HG03432 (cell line): ENCODE results near the gene CCDC88C.
A peak's percentile ranks its signal among the peaks of the same experiment; 100 is the strongest.

Experiments used
- ATAC-seq: cut with Tn5 transposase; IDR thresholded peaks from one replicate; pipeline ENCODE4 v1.9.1; 2021; ENCODE audit warnings: mild to moderate bottlenecking, moderate library complexity; ENCODE audit not compliant: unreplicated experiment

Gene CCDC88C

GRCh38 chr14:91313852-91314251 is 103.8 kb downstream of the CCDC88C start:
- no peak for ATAC-seq

- no peak for ATAC-seq
Observed at GRCh38 chr14:91313154-91313850, 104.3 kb downstream of the CCDC88C start.

DNA sequence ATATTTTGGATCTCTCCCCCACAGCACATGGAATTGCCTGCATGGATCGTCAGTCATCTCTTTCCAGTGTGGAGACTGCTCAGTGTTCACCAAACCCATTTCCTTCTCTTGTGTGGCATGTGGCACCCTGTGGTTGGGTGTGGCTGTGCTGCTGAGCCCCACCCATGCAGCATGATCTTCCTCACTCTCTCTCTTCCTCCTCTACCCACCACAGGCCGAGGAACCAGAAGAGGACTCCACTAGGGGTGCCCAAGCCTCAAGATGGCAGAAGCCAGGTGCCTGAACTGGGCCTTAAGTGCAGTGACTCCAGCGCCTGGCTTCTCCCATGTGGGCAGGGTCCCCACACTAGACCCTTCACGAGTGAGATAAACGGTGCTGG is 106.3 kb downstream of the CCDC88C start:
- ATAC-seq, result no peak

DNA sequence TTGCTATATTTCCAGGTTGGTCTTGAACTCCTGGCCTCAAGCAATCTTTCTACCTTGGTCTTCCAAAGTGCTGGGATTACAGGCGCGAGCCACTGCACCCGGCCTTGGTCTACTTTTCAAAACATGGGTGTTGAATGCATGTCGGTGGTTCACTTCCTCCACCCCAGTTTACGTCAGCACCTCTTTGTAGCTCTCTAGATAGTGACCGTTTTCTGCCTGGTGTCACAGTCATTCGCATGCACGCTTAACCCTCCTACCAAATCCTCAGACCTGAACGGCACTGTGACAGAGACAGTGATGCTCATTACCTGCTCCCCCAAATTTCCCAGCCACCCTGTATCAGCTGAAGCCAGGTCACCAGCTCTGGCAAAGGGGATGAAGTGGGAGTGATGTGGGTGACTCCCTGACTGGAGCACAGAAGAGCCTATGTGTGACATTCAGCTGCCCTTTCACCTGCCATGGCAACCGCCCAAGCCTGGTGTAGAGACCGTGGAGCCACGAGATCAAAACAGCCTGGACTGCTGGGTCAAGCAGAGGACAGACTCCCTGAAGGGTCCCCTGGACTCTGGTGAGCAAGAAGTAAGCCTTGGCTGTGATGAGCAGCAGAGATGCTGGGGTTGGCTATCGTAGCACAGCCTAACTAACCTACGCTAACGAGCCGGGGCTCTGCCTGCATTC is 106.9 kb downstream of the CCDC88C start:
- ATAC-seq, result no peak

DNA sequence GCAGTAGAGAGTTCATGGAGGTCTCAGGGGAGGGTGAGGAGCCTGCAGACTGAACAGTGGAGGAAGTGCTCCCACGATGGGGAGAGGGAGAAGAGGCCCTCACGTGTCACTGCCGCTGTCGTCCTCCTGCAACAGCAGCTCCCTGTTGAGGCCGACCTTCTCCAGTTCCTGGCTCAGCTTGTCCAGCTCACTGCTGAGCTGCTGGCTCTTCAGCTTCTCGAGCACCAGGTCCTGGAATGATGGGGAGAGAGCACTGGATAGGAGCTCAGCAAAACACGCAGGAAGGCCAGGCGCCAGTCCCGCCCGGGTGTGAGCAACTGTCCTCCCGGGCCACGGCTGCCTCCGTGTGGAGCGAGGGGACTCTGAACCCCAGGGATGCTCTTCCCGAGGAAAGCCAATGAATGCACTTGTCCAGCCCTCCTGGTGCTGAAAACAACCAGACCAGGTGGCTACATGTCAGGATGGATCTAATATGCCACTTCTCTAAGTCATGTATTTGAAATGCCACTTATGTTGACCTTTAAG is 107.8 kb downstream of the CCDC88C start:
- no peak for ATAC-seq

GRCh38 chr14:91308337-91308736 is 109.3 kb downstream of the CCDC88C start:
- ATAC-seq, result no peak

- ATAC-seq, result no peak
Observed at GRCh38 chr14:91307652-91308051, 110.0 kb downstream of the CCDC88C start.

DNA sequence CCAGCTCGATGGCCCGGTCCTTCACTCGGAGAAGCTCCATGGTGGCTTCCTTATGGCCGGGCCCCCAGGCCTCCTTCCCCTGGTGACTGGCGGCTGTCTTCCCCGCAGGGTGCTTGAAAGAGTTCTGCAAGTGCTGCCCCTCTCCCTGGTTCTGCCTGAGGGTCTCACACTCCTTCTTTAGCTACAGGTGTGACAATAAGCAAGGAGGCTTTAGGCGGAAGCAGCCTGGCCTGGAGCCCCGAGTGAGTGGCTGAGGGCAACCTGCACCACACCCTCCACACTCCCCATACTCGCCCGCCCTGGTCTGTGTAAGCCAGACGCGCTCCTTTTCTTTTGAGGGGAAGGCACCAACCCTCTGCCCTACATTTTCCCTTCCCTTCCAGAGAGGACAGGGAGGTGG is 110.6 kb downstream of the CCDC88C start:
- no peak for ATAC-seq

DNA sequence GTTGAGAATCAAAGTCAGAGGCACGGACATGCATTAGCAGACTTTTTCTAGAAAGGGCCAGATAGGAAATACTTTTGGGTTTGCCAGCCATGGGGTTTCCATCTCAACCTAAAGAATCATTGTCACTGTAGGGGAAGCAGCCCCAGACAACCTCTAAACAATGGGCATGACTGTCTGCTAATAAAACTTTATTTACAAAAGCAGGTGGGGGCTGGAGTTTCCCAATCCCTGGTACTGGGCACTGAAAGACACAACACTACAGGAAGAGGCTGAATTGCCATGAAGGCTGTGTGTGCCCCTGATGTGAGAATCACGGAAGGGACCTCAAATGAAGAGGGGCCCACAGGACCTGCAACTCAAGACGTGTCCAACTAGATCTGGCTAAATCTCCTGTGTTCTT is 111.1 kb downstream of the CCDC88C start:
- no peak for ATAC-seq

GRCh38 chr14:91305650-91306431 is 111.8 kb downstream of the CCDC88C start:
- ATAC-seq, result no peak

- ATAC-seq, result no peak
Observed at GRCh38 chr14:91303924-91304229, 113.7 kb downstream of the CCDC88C start.

DNA sequence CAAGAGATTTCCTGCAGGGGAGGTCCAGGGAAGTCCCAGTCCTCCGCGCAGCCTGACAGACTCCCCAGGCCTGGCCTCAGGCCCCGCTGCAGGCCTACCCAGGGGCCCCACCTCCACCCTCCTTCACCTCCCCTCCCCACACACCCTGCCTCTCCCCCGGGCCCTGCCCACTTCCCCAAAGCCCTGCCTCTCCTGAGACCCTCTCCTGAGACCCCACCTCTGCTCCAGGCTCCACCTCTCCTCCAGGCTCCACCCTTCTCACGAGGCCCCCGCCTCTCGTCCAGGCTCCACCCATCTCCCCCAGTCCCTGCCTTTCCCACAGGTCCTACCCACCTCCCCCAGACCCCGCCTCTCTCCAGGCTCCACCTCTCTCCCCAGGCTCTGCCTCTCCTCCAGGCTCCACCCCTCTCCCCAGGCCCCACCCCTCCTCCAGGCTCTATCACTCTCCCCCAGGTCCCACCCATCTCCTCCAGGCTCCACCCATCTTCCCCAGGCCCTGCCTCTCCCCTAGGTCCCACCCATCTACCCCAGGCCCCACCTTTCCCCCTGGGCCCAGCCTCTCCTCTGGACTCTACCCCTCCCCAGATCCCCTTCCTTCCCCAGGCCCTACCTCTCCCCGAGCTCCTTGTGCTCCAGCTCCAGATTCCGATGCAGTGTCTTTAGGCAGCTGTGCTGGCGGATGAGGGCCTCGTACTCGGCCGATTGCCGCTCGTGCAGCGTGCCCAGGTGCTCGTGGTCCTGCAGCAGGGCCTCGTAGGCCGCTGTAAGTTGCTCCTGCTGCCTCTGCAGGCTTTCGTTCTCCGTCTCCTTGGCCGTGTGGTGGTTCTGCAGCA is 114.3 kb downstream of the CCDC88C start:
- peak; percentile 75 for ATAC-seq

DNA sequence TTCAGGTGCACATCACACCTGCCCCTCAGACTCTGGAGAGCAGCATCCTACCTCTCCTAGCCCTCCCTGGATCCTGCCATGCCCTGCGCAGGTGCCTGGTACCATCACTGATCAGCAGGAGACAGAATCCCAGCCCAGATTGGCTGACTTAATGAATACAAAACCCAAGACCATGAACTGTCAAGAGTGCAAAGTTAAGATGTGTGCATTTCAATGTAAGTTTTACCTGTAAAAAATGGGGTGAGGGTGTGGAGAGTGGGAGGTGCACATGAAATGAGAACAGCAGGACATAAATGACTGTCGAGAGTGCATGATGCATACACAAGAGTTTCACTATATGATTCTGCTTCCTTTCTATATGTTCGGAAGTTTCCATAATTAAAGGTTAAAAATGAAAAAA is 115.2 kb downstream of the CCDC88C start:
- ATAC-seq, result no peak

DNA sequence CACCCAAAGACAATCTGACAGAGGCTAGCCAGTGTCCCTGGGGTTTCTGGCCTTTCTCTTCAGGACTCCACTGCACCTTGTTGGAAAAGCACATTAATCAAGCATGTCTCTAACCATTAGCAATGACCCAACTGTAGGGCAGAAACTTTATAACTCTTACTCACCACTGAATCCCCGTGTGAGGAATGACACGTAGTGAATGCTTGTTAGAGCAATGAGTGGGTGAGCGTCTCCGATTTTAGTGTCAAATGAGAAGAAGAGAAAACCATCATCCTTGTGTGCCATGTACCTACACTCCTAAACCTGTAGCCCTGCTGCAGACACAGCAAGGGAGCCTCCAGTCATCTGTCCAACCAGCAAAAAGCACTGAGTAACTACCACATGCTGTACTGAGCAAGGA is 116.7 kb downstream of the CCDC88C start:
- no peak for ATAC-seq

GRCh38 chr14:91300283-91300895 is 117.2 kb downstream of the CCDC88C start:
- ATAC-seq, result no peak

DNA sequence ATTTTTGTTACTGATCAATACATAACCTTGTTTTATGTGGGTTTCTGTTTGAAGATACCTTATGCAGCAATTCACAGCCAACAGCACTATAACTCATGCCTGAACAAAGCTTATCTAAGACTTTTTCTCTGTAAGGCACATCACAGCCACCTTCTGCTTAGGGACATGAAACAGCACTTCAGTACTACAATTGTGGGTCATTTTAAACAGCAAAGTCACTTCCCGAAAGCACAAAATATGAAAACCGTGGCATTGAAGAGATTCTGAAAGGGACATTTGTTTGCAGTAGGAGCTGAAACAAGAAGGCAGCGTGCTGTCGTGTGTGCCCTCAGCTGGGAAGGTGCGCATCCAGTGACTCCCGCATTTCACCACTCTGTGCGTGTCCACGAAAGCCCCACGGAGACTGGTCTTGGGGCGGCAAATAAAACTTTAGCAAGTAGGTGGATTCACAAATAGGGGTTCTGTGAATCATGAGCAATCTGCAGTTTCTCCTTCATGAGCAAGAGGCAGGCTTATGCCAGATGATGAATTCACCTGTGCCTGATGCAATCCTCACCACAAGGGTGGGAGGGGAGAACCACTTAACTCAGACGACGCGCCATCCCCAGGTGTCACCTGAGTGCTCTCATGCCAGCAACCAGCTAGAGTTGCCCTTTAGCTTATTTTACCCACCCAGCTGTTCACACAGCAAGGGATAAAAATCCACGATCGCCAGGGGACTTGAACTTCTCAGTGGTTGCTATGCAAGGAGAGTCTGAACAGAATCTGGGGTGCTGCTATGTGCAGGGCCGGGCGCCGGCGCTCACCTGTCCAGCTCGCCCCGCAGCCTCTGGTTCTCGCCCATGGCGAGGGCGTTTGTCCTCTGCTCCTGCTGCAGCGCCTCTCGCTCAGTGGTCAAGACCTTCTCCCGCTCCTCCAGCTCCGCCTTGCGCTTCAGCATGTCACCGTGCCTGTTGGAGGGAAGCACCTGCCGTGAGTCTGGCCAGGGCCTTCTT is 118.2 kb downstream of the CCDC88C start:
- ATAC-seq, result no peak

DNA sequence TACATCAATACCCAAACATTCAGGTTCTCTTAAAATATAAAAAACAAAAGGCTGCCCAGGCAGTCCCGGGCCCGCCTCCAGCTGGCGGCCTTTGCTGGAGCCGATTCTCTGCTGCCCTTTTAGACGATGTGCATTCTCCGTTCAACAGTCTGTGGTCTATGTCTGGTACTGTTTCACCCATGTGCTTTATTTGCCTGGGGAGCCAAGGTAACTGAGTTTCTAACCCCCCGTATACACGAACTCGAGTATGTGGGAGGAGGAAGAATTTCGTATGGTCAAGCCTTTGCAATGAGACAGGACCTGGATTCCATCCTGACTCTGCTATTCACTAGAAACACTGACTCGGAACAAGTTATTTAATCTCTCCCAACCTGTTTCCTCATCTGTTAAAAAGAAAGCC is 119.0 kb downstream of the CCDC88C start:
- no peak for ATAC-seq

GRCh38 chr14:91297081-91297711 is 120.4 kb downstream of the CCDC88C start:
- no peak for ATAC-seq
